Gastrocnemius medialis (tissue), 4 donors: ENCODE data around the gene RPL4.

Experiments used
- POLR2A ChIP-seq, 2 donors: fragments of 450-650 bp; IDR thresholded peaks; one replicate each; pipeline ENCODE4 v1.6.1; 2017; ENCODE audit warnings: antibody characterized with exemption in 2 of 2, mild to moderate bottlenecking in 2 of 2, moderate library complexity in 2 of 2
- TF ChIP-seq, protein P1 (sequence below), 5 experiments: fragments of 450-650 bp in 3 of 5; fragments of 200-600 bp in 2 of 5; sonication (generic) in 2 of 5; IDR thresholded peaks in 4 of 5; conservative IDR thresholded peaks in 1 of 5; 1 replicate in 4 of 5; 2 replicates in 1 of 5; pipeline ENCODE4 v1.5.1; 2016 to 2019; ENCODE audit warnings: antibody characterized with exemption in 5 of 5, mild to moderate bottlenecking in 3 of 5, moderate library complexity in 3 of 5

DNA sequence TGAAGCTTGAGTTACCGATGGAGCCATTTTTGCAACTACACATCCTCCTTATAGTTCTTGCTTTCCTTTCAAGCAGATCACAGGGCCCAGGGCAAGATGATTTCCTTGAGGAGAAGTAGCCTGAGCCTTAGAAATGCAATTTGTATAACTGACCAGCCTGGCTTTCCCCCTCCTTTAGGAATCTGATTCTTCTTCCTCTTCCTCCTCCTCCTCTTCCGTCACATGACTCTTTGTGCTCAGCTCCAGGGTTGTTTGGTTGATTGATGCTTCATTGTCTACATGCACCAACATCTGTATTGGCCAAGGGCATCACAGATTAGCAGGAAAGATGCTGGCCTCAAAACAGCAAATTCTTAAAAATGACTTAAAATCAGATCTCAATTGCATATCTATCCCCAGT lies 10.4 kb downstream of the RPL4 start:
- TF ChIP-seq, protein P1, sequence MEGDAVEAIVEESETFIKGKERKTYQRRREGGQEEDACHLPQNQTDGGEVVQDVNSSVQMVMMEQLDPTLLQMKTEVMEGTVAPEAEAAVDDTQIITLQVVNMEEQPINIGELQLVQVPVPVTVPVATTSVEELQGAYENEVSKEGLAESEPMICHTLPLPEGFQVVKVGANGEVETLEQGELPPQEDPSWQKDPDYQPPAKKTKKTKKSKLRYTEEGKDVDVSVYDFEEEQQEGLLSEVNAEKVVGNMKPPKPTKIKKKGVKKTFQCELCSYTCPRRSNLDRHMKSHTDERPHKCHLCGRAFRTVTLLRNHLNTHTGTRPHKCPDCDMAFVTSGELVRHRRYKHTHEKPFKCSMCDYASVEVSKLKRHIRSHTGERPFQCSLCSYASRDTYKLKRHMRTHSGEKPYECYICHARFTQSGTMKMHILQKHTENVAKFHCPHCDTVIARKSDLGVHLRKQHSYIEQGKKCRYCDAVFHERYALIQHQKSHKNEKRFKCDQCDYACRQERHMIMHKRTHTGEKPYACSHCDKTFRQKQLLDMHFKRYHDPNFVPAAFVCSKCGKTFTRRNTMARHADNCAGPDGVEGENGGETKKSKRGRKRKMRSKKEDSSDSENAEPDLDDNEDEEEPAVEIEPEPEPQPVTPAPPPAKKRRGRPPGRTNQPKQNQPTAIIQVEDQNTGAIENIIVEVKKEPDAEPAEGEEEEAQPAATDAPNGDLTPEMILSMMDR (IDR thresholded peaks at IDR 0.05 in 4 of 5, conservative IDR thresholded peaks at IDR 0.05 in 1 of 5): no peak
- TF ChIP-seq POLR2A (IDR thresholded peaks at IDR 0.05): no peak
